H1 (cell line): ENCODE results near the gene UVSSA.

Source experiments
- EGR1 ChIP-seq: IDR thresholded peaks from 2 replicates; pipeline ENCODE4 v1.6.1; 2011; ENCODE audit warnings: low read depth, low read length, borderline replicate concordance
- EP300 ChIP-seq, 2 experiments: IDR thresholded peaks; 1 replicate in 1 of 2; 2 replicates in 1 of 2; pipeline ENCODE4 v1.6.1; 2011 to 2012; ENCODE audit warnings: low read depth in 2 of 2, low read length in 2 of 2, mild to moderate bottlenecking in 2 of 2, borderline replicate concordance in 1 of 2, inconsistent platforms in 1 of 2, moderate library complexity in 1 of 2
- EZH2 ChIP-seq: fragments of 200-600 bp; sonication (generic); IDR thresholded peaks from 2 replicates; pipeline ENCODE4 v1.7.1; 2012; ENCODE audit warnings: low read depth, mild to moderate bottlenecking, moderate library complexity, low read length, inconsistent platforms; ENCODE audit not compliant: severe bottlenecking
- POLR2A ChIP-seq, 2 experiments: IDR thresholded peaks; 1 replicate in 1 of 2; 2 replicates in 1 of 2; pipeline ENCODE4 v1.6.1; 2011; ENCODE audit warnings: low read depth in 2 of 2, low read length in 2 of 2, mild to moderate bottlenecking in 2 of 2; ENCODE audit errors: control extremely low read depth in 1 of 2
- TAF1 ChIP-seq: IDR thresholded peaks from 2 replicates; pipeline ENCODE4 v1.6.1; 2011; ENCODE audit warnings: mild to moderate bottlenecking, low read depth, low read length

- TF ChIP-seq EP300 (IDR thresholded peaks at IDR 0.05; ENCODE audit: borderline replicate concordance in 1 of 2, low read depth in 2 of 2, low read length in 2 of 2) (no peak), EGR1 (peak; percentile 77; the same call in 1 of the 2 replicates), POLR2A (IDR thresholded peaks at IDR 0.05; ENCODE audit: control extremely low read depth in 1 of 2, low read depth in 2 of 2, low read length in 2 of 2) (no peak), TAF1 (no peak), EZH2 (peak; percentile 48)
These were observed 63.7 kb downstream of the UVSSA start for GRCh38 chr4:1410491-1411325.
